Inflammatory macrophage treated with lipopolysaccharide for 1 hour (primary cell): Measurements from ENCODE around the gene FRMPD1.
A peak's percentile ranks its signal among the peaks of the same experiment; 100 is the strongest.

ENCODE experiments used
- DNase-seq, 2 donors: peaks; one replicate each; pipeline ENCODE4 v3.0.0-alpha.2; 2020 to 2022

The FRMPD1 gene

DNA sequence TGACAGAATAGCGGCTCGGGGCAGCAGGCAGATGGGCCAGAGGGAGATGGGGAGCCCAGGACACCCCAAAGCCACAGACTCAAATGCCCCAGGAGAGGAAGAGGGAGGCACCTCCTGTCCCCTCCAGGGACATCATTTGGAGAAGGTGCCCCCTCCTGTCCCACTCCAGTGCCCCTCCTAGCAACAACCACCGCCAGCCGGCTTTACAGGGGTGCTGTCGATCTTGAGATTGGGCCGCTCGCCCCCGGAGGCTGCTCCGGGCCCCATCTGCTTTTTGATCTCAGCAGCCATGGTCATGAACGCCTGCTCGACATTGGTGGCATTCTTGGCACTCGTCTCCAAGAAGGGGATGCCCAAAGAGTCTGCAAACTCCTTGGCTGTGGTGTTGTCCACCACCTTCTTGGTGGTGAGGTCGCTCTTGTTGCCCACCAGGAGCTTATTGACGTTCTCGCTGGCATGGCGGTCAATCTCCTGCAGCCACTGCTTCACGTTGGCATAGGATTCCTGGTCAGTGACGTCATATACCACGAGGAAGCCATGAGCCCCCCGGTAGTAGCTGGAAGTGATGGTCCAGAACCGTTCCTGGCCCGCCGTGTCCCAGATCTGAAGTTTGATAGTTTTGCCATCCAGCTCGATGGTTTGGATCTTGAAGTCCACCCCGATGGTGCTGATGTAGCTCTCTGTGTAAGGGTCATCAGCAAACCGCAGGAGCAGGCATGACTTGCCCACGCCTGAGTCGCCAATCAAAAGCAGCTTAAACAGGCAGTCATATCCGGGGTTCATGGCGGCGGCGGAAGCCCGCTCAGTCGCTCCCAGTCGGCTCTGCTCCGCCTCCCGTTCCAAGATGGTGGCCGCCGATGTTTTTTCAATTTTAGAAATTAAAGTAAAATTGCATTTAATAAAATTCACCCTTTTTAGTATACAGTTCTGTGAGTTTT is 14.0 kb upstream of the FRMPD1 start:
- DNase-seq, result no peak

GRCh38 chr9:37639109-37639762 is 11.5 kb upstream of the FRMPD1 start:
- no peak for DNase-seq

- no peak for DNase-seq
Measured at GRCh38 chr9:37639841-37640240, 10.9 kb upstream of the FRMPD1 start.

DNA sequence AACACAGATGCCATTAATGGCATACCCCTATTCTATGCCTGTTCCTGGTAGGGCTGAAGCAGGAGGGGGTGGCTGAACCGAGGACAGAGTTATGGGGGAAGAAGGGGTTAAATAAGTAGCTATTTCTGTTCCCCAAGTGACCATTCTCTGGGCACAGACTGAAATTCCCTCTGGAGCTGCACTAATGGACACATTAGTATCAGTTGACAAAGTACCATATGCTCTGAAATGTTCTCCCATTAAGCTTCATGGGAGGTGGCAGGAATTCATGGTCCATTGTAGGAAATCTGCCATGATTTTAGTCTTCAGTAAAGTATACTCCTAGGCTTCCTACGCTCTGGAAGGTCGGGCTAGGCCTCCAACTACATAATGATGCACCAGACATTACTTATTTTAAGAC is 10.5 kb upstream of the FRMPD1 start:
- DNase-seq, result no peak

DNA sequence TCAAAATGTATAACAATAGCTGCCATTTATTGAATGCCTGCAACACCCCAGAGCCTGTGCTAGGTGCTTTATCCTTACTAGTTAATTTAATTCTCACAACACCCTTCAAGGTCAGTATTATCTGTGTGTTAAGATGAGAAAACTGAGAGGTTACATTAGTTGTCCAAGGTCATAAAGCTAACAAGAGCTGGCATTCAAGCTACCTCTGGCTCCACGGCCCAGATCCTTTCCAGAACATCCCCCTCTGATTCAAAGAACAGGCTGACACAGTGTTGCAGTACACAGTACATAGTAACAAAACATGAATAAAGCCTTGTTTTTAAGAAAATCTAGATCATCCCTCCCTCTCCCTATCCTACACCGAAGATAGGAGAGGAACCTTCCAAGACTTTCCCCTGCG is 9.4 kb upstream of the FRMPD1 start:
- DNase-seq, result no peak

GRCh38 chr9:37643214-37643613 is 7.5 kb upstream of the FRMPD1 start:
- DNase-seq, result no peak

GRCh38 chr9:37645903-37646506 is 4.7 kb upstream of the FRMPD1 start:
- no peak for DNase-seq

GRCh38 chr9:37650299-37650872 is 368 bp upstream of the FRMPD1 start:
- no peak for DNase-seq

GRCh38 chr9:37652261-37652660 is 1.5 kb downstream of the FRMPD1 start:
- DNase-seq, result peak; percentile 75 to 76

DNA sequence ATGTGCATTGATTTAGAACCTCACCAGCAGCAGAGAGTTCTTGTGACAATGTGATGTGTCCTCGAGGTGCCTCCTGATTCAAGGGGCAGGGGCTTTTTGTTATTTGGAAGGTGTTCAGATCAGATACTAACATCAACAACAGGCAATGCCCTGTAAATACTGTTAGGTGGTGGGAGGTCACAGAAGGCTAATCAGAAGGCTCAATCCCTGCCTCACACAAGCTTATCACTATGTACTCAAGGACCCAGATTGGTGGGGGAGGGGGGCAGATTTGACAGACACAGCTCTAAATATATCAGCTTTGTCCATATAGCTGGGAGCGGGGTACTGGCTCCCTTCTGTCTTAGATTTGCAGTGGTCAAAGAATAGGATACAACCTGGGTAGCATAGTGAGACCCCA is 2.6 kb downstream of the FRMPD1 start:
- DNase-seq, result no peak

GRCh38 chr9:37656936-37657335 is 6.2 kb downstream of the FRMPD1 start:
- DNase-seq, result no peak

DNA sequence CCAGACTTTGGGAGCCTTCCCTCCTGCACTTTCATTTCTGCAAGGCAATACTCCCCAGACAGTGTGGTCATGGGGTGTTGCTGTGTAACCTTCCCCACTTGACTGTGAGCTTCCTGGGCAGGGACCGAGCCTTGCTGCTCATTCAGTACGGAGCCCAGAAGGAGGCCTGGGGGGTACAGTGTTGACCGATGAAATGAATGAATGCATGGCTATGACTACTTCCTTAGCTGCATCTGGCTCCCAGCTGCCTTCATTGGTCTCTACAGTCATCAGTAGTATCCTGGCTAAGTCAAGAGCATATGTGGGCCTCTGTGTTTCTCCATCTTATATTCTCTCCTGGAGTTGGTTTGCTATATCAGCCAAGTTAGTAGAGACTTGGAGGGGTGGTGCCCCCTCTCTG is 9.9 kb downstream of the FRMPD1 start:
- DNase-seq, result no peak

DNA sequence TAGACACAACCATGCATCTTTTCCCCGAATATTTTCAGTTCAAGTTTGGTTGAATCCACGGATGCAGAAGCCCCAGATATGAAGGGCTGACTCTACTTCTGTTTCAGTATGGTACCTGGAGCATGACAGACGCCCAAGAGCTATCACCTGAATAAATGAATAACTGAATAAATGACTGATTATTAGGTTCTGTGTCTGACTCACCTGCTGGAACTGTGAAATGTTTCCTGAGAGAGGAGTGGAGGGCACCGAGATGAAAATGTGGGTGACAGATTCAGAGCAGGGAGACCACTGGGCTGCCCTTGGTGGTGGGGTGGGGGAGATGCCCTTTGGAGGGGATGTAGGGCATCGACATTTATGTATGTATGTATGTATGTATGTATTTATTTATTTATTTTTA is 13.2 kb downstream of the FRMPD1 start:
- no peak for DNase-seq

- DNase-seq, result no peak
Measured at GRCh38 chr9:37667706-37668105, 17.0 kb downstream of the FRMPD1 start.

DNA sequence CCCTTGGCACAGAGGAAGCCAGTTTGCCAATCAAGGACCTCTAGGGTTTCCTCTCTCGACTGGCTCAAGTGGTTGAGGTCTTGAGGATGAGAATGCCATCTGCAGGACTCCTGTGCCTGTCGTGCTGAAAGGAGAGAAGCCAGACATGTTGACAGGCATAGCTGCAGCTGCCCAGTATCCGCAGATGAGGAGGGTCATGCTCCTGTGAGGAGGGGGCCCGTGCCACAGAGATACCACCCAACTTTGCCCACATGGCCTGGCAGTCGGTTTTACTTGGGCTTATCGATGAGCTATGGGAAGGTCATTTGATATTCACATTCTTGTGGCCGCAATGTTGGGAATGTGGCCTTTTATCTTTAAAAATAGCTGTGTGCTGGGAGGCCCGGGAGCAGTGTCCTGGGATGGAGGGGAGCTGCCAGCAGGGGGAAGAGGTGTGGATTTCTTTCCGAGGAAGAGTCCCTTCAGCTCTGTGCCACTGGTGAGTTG is 17.4 kb downstream of the FRMPD1 start:
- no peak for DNase-seq

DNA sequence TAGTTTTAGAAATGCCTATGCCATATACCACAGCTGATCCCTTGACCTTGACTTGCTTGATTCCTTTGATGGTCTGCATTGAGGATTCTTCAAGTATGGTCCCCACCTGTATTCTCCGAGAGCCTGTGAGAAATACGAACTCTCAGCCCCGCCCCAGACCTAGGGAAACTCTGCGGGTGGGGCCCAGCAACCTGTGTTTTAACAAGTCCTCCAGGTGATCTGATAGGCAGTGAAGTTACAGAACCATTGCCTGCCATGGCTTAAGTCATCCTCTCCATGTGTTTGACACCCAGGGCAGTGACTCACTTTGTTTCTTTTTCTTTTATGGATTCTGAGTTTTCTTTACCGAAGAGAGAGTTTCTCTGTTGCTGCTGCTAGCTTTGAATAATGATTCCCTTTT is 18.5 kb downstream of the FRMPD1 start:
- no peak for DNase-seq

DNA sequence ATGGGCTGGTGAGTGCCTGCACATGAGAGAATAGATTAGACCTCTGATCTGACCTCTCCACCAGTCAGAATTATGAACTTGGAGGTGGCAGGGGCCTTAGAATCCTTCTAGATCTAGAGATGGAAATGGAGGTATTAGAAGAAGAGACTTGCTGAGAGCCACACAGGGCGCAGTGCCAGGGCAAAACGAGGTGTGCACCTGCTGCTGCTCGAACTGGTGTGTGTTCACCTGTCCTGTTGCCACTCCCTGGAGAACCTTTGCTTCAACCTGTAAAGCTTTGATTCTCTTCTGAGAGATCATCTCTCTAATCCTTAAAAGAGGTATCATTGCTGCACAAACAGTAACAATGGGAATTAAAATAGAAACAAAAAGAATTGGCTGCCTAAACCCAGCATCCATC is 24.9 kb downstream of the FRMPD1 start:
- DNase-seq, result no peak

- DNase-seq, result no peak
Measured at GRCh38 chr9:37676411-37676830, 25.7 kb downstream of the FRMPD1 start.

DNA sequence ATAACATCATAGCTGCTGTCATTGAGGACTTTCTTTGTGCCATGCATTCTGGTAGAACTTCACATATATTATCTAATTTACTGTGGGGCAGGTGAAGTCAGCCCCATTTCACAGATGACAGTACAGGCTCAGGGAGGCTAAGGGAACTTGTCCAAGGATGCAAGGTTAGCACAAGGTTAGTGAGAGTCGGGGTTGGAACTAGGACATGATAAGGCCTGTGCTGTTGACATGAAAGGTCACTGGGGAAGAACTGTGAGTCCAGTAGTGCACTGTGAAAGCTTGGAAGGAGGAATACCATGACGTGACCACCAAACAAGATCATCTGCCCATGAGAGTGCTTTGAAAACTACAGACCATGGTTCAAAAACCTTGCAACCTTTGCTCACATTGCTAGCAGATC is 26.7 kb downstream of the FRMPD1 start:
- DNase-seq, result no peak

GRCh38 chr9:37678789-37679273 is 28.1 kb downstream of the FRMPD1 start:
- no peak for DNase-seq

- no peak for DNase-seq
Measured at GRCh38 chr9:37679649-37680402, 29.1 kb downstream of the FRMPD1 start.

- DNase-seq, result no peak
Measured at GRCh38 chr9:37682951-37683350, 32.2 kb downstream of the FRMPD1 start.
